Osteoblast (primary cell): ENCODE data around the gene DBP. TPM values are rescaled to one million over a fixed set of nuclear protein-coding genes. Genes with fewer than 3 reads are reported as not detected.
A peak's percentile ranks its signal among the peaks of the same experiment; 100 is the strongest.

Experiments used
- DNase-seq: peaks from one replicate; pipeline ENCODE4 v3.0.0; 2011; ENCODE audit warnings: low spot score, mixed read lengths; ENCODE audit not compliant: insufficient read length; ENCODE audit errors: missing footprints
- H2AFZ ChIP-seq: 2 replicates; pipeline ENCODE4 v1.6.0; 2011; ENCODE audit warnings: mild to moderate bottlenecking, low read length
- H3K27ac ChIP-seq: 2 replicates; pipeline ENCODE4 v1.5.1; 2011; ENCODE audit warnings: mild to moderate bottlenecking, low read depth, low read length, moderate library complexity
- H3K27me3 ChIP-seq: 2 replicates; pipeline ENCODE4 v1.6.0; 2012; ENCODE audit warnings: mild to moderate bottlenecking, control low read depth, inconsistent platforms, low read length, moderate library complexity; ENCODE audit not compliant: insufficient read depth
- H3K36me3 ChIP-seq: 2 replicates; pipeline ENCODE4 v1.5.1; 2011; ENCODE audit warnings: mild to moderate bottlenecking, low read length, control low read depth, moderate library complexity; ENCODE audit not compliant: insufficient read depth
- H3K4me1 ChIP-seq: 2 replicates; pipeline ENCODE4 v1.5.1; 2011; ENCODE audit warnings: mild to moderate bottlenecking, low read length, control low read depth, moderate library complexity; ENCODE audit not compliant: insufficient read depth
- H3K4me2 ChIP-seq: 2 replicates; pipeline ENCODE4 v1.6.0; 2011; ENCODE audit warnings: mild to moderate bottlenecking, low read length; ENCODE audit not compliant: insufficient read depth
- H3K4me3 ChIP-seq: fragments of 200-600 bp; sonication (generic); 3 replicates; pipeline ENCODE4 v1.5.1; 2012; ENCODE audit warnings: mild to moderate bottlenecking, low read length, inconsistent platforms; ENCODE audit not compliant: insufficient read depth
- H3K79me2 ChIP-seq: 2 replicates; pipeline ENCODE4 v1.6.0; 2012; ENCODE audit warnings: mild to moderate bottlenecking, low read length, control low read depth, inconsistent platforms; ENCODE audit not compliant: insufficient read depth
- H3K9me3 ChIP-seq: 2 replicates; pipeline ENCODE4 v1.5.1; 2011; ENCODE audit warnings: low read depth, low read length, control low read depth
- H4K20me1 ChIP-seq: 2 replicates; pipeline ENCODE4 v1.6.0; 2012; ENCODE audit warnings: mild to moderate bottlenecking, low read length, control low read depth; ENCODE audit not compliant: insufficient read depth
- total RNA-seq: library from RNA; depleted of rRNA; stranded (reverse); fragments of >200 nt; gene quantifications from 2 replicates; pipeline ENCODE4 v1.2.3, GENCODE V29; 2012
- TF ChIP-seq, protein P1 (sequence below): IDR thresholded peaks from 2 replicates; pipeline ENCODE4 v1.5.1; 2011; ENCODE audit warnings: mild to moderate bottlenecking, low read depth, low read length, moderate library complexity; ENCODE audit errors: extremely low read depth

Gene DBP
- total RNA-seq, 1 donor = 14.5 TPM

DNA sequence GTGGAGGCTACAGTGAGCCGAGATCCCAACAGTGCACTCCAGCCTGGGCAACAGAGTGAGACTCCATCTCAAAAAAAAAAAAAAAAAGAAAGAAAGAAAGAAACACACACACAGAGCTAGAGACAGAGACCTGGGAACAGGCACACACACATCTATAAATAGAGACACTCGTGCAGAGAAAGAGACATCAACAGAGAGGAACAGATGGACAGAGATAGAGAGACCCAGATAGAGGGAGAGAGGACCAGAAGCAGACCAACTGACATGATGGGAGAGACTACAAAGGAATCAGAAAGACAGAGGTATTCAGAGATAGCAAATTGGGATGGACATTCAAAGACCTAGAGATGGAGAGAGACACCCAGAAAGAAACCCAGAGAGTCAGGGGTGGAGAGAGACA, 11.0 kb upstream of the DBP start:
- Histone ChIP-seq H3K79me2 (no peaks in the 10 kb centered on the region), H3K9me3 (no peaks in the 10 kb centered on the region), H3K36me3 (no peaks in the 10 kb centered on the region), H4K20me1 (no peaks in the 10 kb centered on the region), H3K4me1 (peaks cover 24% of the 10 kb centered on the region), H3K27me3 (peaks cover 3% of the 10 kb centered on the region), H3K27ac (no peak overlapping the region), H2AFZ (no peak overlapping the region), H3K4me3 (no peak overlapping the region), H3K4me2 (no peak overlapping the region)
- peak; percentile 68 for DNase-seq
- TF ChIP-seq, protein P1, sequence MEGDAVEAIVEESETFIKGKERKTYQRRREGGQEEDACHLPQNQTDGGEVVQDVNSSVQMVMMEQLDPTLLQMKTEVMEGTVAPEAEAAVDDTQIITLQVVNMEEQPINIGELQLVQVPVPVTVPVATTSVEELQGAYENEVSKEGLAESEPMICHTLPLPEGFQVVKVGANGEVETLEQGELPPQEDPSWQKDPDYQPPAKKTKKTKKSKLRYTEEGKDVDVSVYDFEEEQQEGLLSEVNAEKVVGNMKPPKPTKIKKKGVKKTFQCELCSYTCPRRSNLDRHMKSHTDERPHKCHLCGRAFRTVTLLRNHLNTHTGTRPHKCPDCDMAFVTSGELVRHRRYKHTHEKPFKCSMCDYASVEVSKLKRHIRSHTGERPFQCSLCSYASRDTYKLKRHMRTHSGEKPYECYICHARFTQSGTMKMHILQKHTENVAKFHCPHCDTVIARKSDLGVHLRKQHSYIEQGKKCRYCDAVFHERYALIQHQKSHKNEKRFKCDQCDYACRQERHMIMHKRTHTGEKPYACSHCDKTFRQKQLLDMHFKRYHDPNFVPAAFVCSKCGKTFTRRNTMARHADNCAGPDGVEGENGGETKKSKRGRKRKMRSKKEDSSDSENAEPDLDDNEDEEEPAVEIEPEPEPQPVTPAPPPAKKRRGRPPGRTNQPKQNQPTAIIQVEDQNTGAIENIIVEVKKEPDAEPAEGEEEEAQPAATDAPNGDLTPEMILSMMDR = no peak

DNA sequence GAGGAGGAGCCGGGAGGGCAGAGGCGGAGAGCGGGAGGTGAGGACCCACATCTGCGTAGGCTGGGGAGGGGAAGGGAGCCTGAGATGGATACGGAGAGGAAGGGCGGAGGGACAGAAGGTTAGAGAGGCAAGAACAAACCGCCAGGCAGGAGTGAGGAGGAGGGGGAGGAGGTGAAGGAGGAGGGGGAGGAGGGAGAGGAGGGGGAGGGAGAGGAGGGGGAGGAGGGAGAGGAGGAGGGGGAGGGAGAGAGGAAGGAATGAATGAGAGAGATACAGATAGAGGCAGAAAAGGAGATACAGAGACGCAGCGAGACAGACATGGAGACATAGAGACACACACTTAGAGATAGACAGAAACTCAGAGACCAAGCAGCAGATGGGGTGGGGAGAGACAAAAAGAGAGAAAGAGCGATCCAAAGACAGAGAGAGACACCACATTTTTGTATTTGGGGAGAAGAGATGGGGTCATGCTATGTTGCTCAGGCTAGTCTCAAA, 9.6 kb upstream of the DBP start:
- TF ChIP-seq, protein P1 = no peak
- H3K4me3 ChIP-seq = peak overlapping the region; percentile 70
- peak overlapping the region; percentile 87 for H2AFZ ChIP-seq
- H3K36me3 ChIP-seq = no peaks in the 10 kb centered on the region
- H3K9me3 ChIP-seq = no peaks in the 10 kb centered on the region
- H3K79me2 ChIP-seq = no peaks in the 10 kb centered on the region
- H3K4me1 ChIP-seq = peaks cover 24% of the 10 kb centered on the region
- H3K27ac ChIP-seq = no peak overlapping the region
- peaks cover 3% of the 10 kb centered on the region for H3K27me3 ChIP-seq
- peak; percentile 47 for DNase-seq
- H4K20me1 ChIP-seq = no peaks in the 10 kb centered on the region
- H3K4me2 ChIP-seq = peak overlapping the region; percentile 76

DNA sequence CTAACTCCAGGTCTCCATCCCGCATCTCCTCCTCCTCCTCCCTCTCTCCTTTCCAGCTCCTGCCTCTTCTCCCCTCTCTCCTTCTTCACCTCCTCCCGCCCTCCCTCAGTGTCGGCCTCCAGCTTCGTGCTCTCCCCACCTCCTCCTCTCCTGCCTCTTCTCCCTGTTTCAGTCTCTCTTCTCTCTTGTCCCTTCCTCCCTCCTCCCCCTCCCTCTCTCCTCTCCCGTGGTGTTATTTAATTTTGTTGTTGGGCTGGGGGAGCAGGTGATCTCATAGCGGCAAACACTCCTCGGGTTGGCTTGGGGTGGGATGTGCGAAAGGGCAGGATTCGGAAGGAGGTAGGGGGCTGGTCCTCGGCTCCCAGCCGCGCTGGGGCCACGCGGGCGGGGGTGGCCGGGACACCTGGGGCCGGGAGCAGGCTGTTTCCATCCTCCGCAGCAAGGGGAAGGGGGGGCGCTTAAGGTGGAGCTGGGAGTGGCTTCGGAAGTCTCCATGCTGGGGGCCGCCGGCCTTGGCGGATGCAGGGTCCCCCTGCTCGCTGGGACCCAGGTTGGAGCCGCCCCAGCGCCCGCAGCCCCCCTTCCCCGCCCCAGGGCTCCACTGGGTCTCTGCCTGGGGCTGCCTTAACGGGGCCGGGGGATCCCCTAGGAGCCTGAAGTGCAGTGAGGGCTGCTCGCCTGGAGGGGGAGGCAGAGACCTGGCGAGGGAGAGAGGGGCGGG, 9.0 kb upstream of the DBP start, which contains the start of gene CA11:
Gene CA11 (minus strand): TSS at position 187 of the 721 bp plus-strand sequence. CDS start 555 bp downstream, outside the sequence.
- TF ChIP-seq, protein P1 = peak; percentile 66
- H3K27ac ChIP-seq = no peak within 1 kb of the TSS
- H3K4me2 ChIP-seq = peak within 1 kb of the TSS; percentile 76

DNA sequence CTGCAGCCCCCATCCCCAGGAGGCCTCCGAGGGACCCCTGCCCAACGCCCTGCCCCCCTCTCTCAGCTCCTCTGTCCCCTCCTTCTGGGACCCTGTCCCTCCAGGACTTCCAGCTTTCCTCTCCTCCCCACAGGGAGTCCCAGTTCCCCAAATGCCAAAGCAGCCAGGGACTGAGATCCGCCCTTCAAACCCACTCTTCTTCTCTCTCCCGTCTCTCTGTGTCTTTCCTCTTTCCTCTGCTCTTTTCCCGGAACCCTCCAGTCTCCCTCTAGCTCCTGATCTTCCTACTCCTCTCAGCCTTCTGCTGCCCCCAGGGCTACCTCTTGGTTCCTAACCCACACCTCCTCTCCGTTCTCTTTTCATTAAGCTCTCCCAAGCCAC, 8.4 kb upstream of the DBP start:
- peak overlapping the region; percentile 76 for H3K4me2 ChIP-seq
- H3K36me3 ChIP-seq = no peaks in the 10 kb centered on the region
- peak overlapping the region; percentile 70 for H3K4me3 ChIP-seq
- H4K20me1 ChIP-seq = no peaks in the 10 kb centered on the region
- DNase-seq = peak; percentile 74
- TF ChIP-seq, protein P1 = no peak
- no peaks in the 10 kb centered on the region for H3K9me3 ChIP-seq
- H3K27ac ChIP-seq = no peak overlapping the region
- H3K27me3 ChIP-seq = peaks cover 3% of the 10 kb centered on the region
- H3K79me2 ChIP-seq = no peaks in the 10 kb centered on the region
- H3K4me1 ChIP-seq = peaks cover 24% of the 10 kb centered on the region
- H2AFZ ChIP-seq = peak overlapping the region; percentile 87

More for the DNA sequence above, 9.0 kb upstream of the DBP start, which contains the start of gene CA11:
- no peaks in the 10 kb centered on the region for H3K36me3 ChIP-seq
- peak within 1 kb of the TSS; percentile 70 for H3K4me3 ChIP-seq
- no peaks in the 10 kb centered on the region for H4K20me1 ChIP-seq
- H3K9me3 ChIP-seq = no peaks in the 10 kb centered on the region
- peak; percentile 97 for DNase-seq
- peak within 1 kb of the TSS; percentile 87 for H2AFZ ChIP-seq
- H3K4me1 ChIP-seq = peaks cover 24% of the 10 kb centered on the region
- H3K79me2 ChIP-seq = no peaks in the 10 kb centered on the region
- peaks cover 3% of the 10 kb centered on the region for H3K27me3 ChIP-seq
